ENCODE results near the gene SCP2. TPM values are rescaled to one million over a fixed set of nuclear protein-coding genes. Genes with fewer than 3 reads are reported as not detected.

Gene SCP2
- total RNA-seq, 4 donors from 2014 or later = 97.8 to 194 (median 118) TPM

GRCh38 chr1:52904208-52904926, 22.7 kb upstream of the SCP2 start:
- TF ChIP-seq CTCF (IDR thresholded peaks at IDR 0.05) = no peak
- 83 to 92% methylated on average over 1 to 6 of the region's 13 CpGs for WGBS, 2 donors
- DNase-seq = no peak
- Histone ChIP-seq H3K4me3 (no peak overlapping the region), H3K27me3 (no peaks in the 10 kb centered on the region), H3K4me1 (peaks cover 0 to 20% (median 4%) of the 10 kb centered on the region in 3 donors), H3K9me3 (no peaks in the 10 kb centered on the region), H3K27ac (no peak overlapping the region), H3K36me3 (peaks cover 0 to 57% (median 11%) of the 10 kb centered on the region in 3 donors)
- intact Hi-C loops (cut with DNase I) = loop anchor here (10.0 kb wide), 1 partner anchor 280 kb away; no protein-coding TSS in a partner anchor

- Histone ChIP-seq H3K27ac (no peak overlapping the region), H3K36me3 (peaks cover 0 to 59% (median 11%) of the 10 kb centered on the region in 3 donors), H3K9me3 (no peaks in the 10 kb centered on the region), H3K27me3 (no peaks in the 10 kb centered on the region), H3K4me3 (no peak overlapping the region), H3K4me1 (peaks cover 0 to 20% (median 4%) of the 10 kb centered on the region in 3 donors)
- DNase-seq = no peak
- TF ChIP-seq POLR2A (IDR thresholded peaks at IDR 0.05) (no peak), CTCF (IDR thresholded peaks at IDR 0.05) (peak in 2 of 6 experiments; percentile 23 to 39)
- intact Hi-C loops (cut with DNase I) = loop anchor here (10.0 kb wide), 1 partner anchor 280 kb away; no protein-coding TSS in a partner anchor
- WGBS, 2 donors = 72 to 74% methylated on average over 15 to 19 of the region's 20 CpGs
Measured at GRCh38 chr1:52904927-52905698, 22.0 kb upstream of the SCP2 start.

GRCh38 chr1:52906135-52906603, 20.9 kb upstream of the SCP2 start:
- H3K9me3 ChIP-seq = no peaks in the 10 kb centered on the region
- H3K27me3 ChIP-seq = no peaks in the 10 kb centered on the region
- H3K36me3 ChIP-seq = peaks cover 0 to 61% (median 11%) of the 10 kb centered on the region in 3 donors
- H3K4me3 ChIP-seq = no peak overlapping the region
- TF ChIP-seq CTCF (IDR thresholded peaks at IDR 0.05) = no peak
- no peak for TF ChIP-seq POLR2A (IDR thresholded peaks at IDR 0.05)
- intact Hi-C loops (cut with DNase I) = loop anchor here (10.0 kb wide), 1 partner anchor 279 kb away; no protein-coding TSS in a partner anchor
- DNase-seq = no peak
- peaks cover 0 to 20% (median 4%) of the 10 kb centered on the region in 3 donors for H3K4me1 ChIP-seq
- 77 to 86% methylated on average over 3 to 4 of the region's 6 CpGs for WGBS, 2 donors
- H3K27ac ChIP-seq = no peak overlapping the region

- DNase-seq = no peak
- 85 to 86% methylated on average over 6 to 9 of the region's 9 CpGs for WGBS, 2 donors
- no peak overlapping the region for H3K27ac ChIP-seq
- TF ChIP-seq CTCF (IDR thresholded peaks at IDR 0.05) (no peak), POLR2A (IDR thresholded peaks at IDR 0.05) (no peak)
- peaks cover 0 to 71% (median 11%) of the 10 kb centered on the region in 3 donors for H3K36me3 ChIP-seq
- no peak overlapping the region for H3K4me3 ChIP-seq
- peaks cover 0 to 15% (median 4%) of the 10 kb centered on the region in 3 donors for H3K4me1 ChIP-seq
- H3K9me3 ChIP-seq = no peaks in the 10 kb centered on the region
- intact Hi-C loops (cut with DNase I) = loop anchor here (10.0 kb wide), 1 partner anchor 278 kb away; no protein-coding TSS in a partner anchor
- no peaks in the 10 kb centered on the region for H3K27me3 ChIP-seq
Measured at GRCh38 chr1:52907068-52907811, 19.8 kb upstream of the SCP2 start.

All from esophagus squamous epithelium (tissue), 5 donors.